ENCODE measurements around the gene CHRDL2. TPM values are rescaled to one million over a fixed set of nuclear protein-coding genes. Genes with fewer than 3 reads are reported as not detected.

The CHRDL2 gene
- total and polyA plus RNA-seq, 8 donors = 0.92 to 38.4 (median 7.2) TPM; not detected in 1

GRCh38 chr11:74672956-74673692, 58.1 kb downstream of the CHRDL2 start:
- Histone ChIP-seq H3K9me3 (no peaks in the 10 kb centered on the region), H3K4me3 (no peak overlapping the region), H3K27me3 (no peaks in the 10 kb centered on the region), H3K36me3 (no peaks in the 10 kb centered on the region), H3K27ac (peak overlapping the region; percentile 35 to 89 (median 79)), H3K4me1 (peaks cover 0 to 21% (median 13%) of the 10 kb centered on the region in 4 donors)
- WGBS, 5 donors = 54 to 74% (median 59%) methylated on average over 12 of the region's 12 CpGs
- intact Hi-C loops (cut with DNase I; ENCODE audit: low total_unique reads) = no loop called here
- TF ChIP-seq CTCF (IDR thresholded peaks at IDR 0.05) (no peak), POLR2AphosphoS5 (IDR thresholded peaks at IDR 0.05) (peak; percentile 32 to 54 (median 53))
- DNase-seq = peak; percentile 48 to 85

GRCh38 chr11:74672332-74672955, 58.8 kb downstream of the CHRDL2 start:
- TF ChIP-seq POLR2A (IDR thresholded peaks at IDR 0.05) (no peak), POLR2AphosphoS5 (IDR thresholded peaks at IDR 0.05) (no peak), CTCF (IDR thresholded peaks at IDR 0.05) (no peak), EP300 (IDR thresholded peaks at IDR 0.05) (no peak)
- DNase-seq = no peak
- intact Hi-C loops (cut with DNase I; ENCODE audit: low total_unique reads) = no loop called here
- WGBS, 5 donors = 64 to 91% (median 82%) methylated on average over 4 of the region's 4 CpGs
- Histone ChIP-seq H3K36me3 (no peaks in the 10 kb centered on the region), H3K27me3 (no peaks in the 10 kb centered on the region), H3K27ac (peak overlapping the region; percentile 35 to 89 (median 79)), H3K4me3 (no peak overlapping the region), H3K4me1 (peaks cover 0 to 21% (median 13%) of the 10 kb centered on the region in 4 donors), H3K9me3 (no peaks in the 10 kb centered on the region)

- Histone ChIP-seq H3K36me3 (no peaks in the 10 kb centered on the region), H3K4me1 (peaks cover 0 to 21% (median 13%) of the 10 kb centered on the region in 4 donors), H3K9me3 (no peaks in the 10 kb centered on the region), H3K4me3 (no peak overlapping the region), H3K27me3 (no peaks in the 10 kb centered on the region), H3K27ac (peak overlapping the region in 4 of 5 donors; percentile 63 to 89 (median 81))
- DNase-seq = no peak
- TF ChIP-seq POLR2A (IDR thresholded peaks at IDR 0.05) (no peak), EP300 (IDR thresholded peaks at IDR 0.05) (no peak), CTCF (IDR thresholded peaks at IDR 0.05) (no peak), POLR2AphosphoS5 (IDR thresholded peaks at IDR 0.05) (no peak)
- WGBS, 5 donors = 77 to 84% (median 82%) methylated on average over 10 of the region's 10 CpGs
- intact Hi-C loops (cut with DNase I; ENCODE audit: low total_unique reads) = no loop called here
Measured at GRCh38 chr11:74671520-74672196, 59.6 kb downstream of the CHRDL2 start.

GRCh38 chr11:74670171-74670570, 61.1 kb downstream of the CHRDL2 start:
- TF ChIP-seq EP300 (IDR thresholded peaks at IDR 0.05) (no peak), CTCF (IDR thresholded peaks at IDR 0.05) (no peak), POLR2A (IDR thresholded peaks at IDR 0.05) (no peak), POLR2AphosphoS5 (IDR thresholded peaks at IDR 0.05) (no peak)
- no peak for DNase-seq
- Histone ChIP-seq H3K9me3 (no peaks in the 10 kb centered on the region), H3K27me3 (no peaks in the 10 kb centered on the region), H3K27ac (peak overlapping the region in 1 of 5 donors; percentile 44), H3K4me3 (no peak overlapping the region), H3K4me1 (peaks cover 0 to 21% (median 13%) of the 10 kb centered on the region in 4 donors), H3K36me3 (no peaks in the 10 kb centered on the region)
- intact Hi-C loops (cut with DNase I; ENCODE audit: low total_unique reads) = no loop called here
- WGBS, 5 donors = 90 to 96% (median 94%) methylated on average over 5 to 7 of the region's 7 CpGs
